Breast epithelium (tissue), 3 donors: ENCODE data around the gene NRCAM.

Source experiments
- POLR2A ChIP-seq: fragments of 450-650 bp; IDR thresholded peaks from one replicate; pipeline ENCODE4 v1.6.1; 2016; ENCODE audit warnings: antibody characterized with exemption, mild to moderate bottlenecking, moderate library complexity
- TF ChIP-seq, protein P1 (sequence below), 3 donors: fragments of 450-650 bp; IDR thresholded peaks; one replicate each; pipeline ENCODE4 v1.5.1; 2016 to 2017; ENCODE audit warnings: antibody characterized with exemption in 3 of 3, mild to moderate bottlenecking in 3 of 3, moderate library complexity in 3 of 3

DNA sequence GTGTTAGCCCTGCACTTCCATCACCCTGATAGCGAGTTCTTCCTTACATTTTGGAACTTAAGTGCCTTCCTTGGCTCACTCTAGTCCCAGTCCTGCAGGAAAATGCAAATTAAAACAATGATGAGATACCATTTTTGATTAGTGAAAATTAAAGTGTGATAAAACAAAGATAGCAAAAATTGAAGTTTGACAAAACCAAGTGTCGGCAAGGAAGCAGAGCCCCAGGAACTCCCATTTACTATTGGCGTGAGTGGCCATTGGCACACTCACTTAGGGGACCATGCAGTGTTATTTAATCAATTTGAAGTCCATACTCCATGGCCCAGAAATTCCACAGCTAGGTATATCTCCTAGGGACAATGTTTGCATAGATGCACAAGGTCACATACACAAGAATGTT lies 354.5 kb downstream of the NRCAM start:
- no peak for TF ChIP-seq POLR2A
- TF ChIP-seq, protein P1, sequence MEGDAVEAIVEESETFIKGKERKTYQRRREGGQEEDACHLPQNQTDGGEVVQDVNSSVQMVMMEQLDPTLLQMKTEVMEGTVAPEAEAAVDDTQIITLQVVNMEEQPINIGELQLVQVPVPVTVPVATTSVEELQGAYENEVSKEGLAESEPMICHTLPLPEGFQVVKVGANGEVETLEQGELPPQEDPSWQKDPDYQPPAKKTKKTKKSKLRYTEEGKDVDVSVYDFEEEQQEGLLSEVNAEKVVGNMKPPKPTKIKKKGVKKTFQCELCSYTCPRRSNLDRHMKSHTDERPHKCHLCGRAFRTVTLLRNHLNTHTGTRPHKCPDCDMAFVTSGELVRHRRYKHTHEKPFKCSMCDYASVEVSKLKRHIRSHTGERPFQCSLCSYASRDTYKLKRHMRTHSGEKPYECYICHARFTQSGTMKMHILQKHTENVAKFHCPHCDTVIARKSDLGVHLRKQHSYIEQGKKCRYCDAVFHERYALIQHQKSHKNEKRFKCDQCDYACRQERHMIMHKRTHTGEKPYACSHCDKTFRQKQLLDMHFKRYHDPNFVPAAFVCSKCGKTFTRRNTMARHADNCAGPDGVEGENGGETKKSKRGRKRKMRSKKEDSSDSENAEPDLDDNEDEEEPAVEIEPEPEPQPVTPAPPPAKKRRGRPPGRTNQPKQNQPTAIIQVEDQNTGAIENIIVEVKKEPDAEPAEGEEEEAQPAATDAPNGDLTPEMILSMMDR (IDR thresholded peaks at IDR 0.05) = no peak
